CD8-positive, alpha-beta memory T cell (primary cell): Measurements from ENCODE around the gene SNX24. TPM values are rescaled to one million over a fixed set of nuclear protein-coding genes. Genes with fewer than 3 reads are reported as not detected.
A peak's percentile ranks its signal among the peaks of the same experiment; 100 is the strongest.

Experiments
- CTCF ChIA-PET: fragments of 350-600 bp; sonication (Branson Sonifier 250); formaldehyde crosslinking; loops from one replicate; lab custom pipeline; 2021; ENCODE audit warnings: antibody characterized with exemption; lab: Charles Lee
- POLR2A ChIA-PET: fragments of 350-600 bp; sonication (Branson Sonifier 250); formaldehyde crosslinking; loops from one replicate; lab custom pipeline; 2021; ENCODE audit warnings: antibody characterized with exemption; lab: Charles Lee
- DNase-seq, 5 donors: peaks; one replicate each; pipeline versions ENCODE4 v3.0.0 to v3.0.0-alpha.2; 2020 to 2022; ENCODE audit warnings: mixed read lengths in 1 of 5
- H3K27ac ChIP-seq: one replicate; pipeline ENCODE4 v1.7.0; 2013; ENCODE audit warnings: low read depth, mild to moderate bottlenecking, low read length, moderate library complexity
- H3K27me3 ChIP-seq: 2 replicates; pipeline ENCODE4 v1.7.0; 2013; ENCODE audit warnings: low read length, mild to moderate bottlenecking; ENCODE audit not compliant: insufficient read depth, poor library complexity, severe bottlenecking
- H3K36me3 ChIP-seq: 2 replicates; pipeline ENCODE4 v1.7.0; 2013; ENCODE audit warnings: mild to moderate bottlenecking, low read length, moderate library complexity; ENCODE audit not compliant: insufficient read depth
- H3K4me1 ChIP-seq: 2 replicates; pipeline ENCODE4 v1.7.0; 2013; ENCODE audit warnings: mild to moderate bottlenecking, low read length, moderate library complexity; ENCODE audit not compliant: insufficient read depth
- H3K4me3 ChIP-seq: 2 replicates; pipeline ENCODE4 v1.7.0; 2013; ENCODE audit warnings: mild to moderate bottlenecking, low read length
- H3K9me3 ChIP-seq: 2 replicates; pipeline ENCODE4 v1.7.0; 2013; ENCODE audit warnings: mild to moderate bottlenecking, low read length
- H3K27ac Mint-ChIP-seq, 8 donors: one replicate each; pipeline ENCODE4 v1.8.0; 2020 to 2021; ENCODE audit warnings: mixed read lengths in 8 of 8, mild to moderate bottlenecking in 6 of 8, inconsistent platforms in 3 of 8, moderate library complexity in 3 of 8
- H3K27me3 Mint-ChIP-seq, 2 donors: one replicate each; pipeline ENCODE4 v1.8.0; 2020 to 2021; ENCODE audit warnings: mixed read lengths in 2 of 2, mild to moderate bottlenecking in 1 of 2, moderate library complexity in 1 of 2
- H3K36me3 Mint-ChIP-seq, 3 donors: one replicate each; pipeline ENCODE4 v1.8.0; 2020 to 2021; ENCODE audit warnings: mixed read lengths in 3 of 3, inconsistent platforms in 1 of 3, mild to moderate bottlenecking in 1 of 3
- H3K4me1 Mint-ChIP-seq, 3 donors: one replicate each; pipeline ENCODE4 v1.8.0; 2020 to 2021; ENCODE audit warnings: mixed read lengths in 3 of 3, inconsistent platforms in 1 of 3, mild to moderate bottlenecking in 1 of 3
- H3K4me3 Mint-ChIP-seq, 7 donors: one replicate each; pipeline ENCODE4 v1.8.0; 2020 to 2021; ENCODE audit warnings: mixed read lengths in 7 of 7, mild to moderate bottlenecking in 6 of 7, moderate library complexity in 4 of 7, inconsistent platforms in 2 of 7
- H3K9me3 Mint-ChIP-seq, 5 donors: one replicate each; pipeline ENCODE4 v1.8.0; 2020 to 2022; ENCODE audit warnings: mixed read lengths in 5 of 5, mild to moderate bottlenecking in 3 of 5, moderate library complexity in 2 of 5, inconsistent platforms in 1 of 5
- polyA plus RNA-seq: library from polyadenylated mRNA; unstranded; fragments of 300-500 nt; fragmentation: Illumina TruSeq; gene quantifications from one replicate; pipeline ENCODE4 v1.2.3, GENCODE V29; 2021
- total RNA-seq, 2 experiments: library from RNA; stranded (reverse); gene quantifications; one replicate each; pipeline ENCODE4 v1.2.3, GENCODE V29; 2021

Gene SNX24
- total and polyA plus RNA-seq, 3 experiments from 2014 or later, result 4.0 to 5.1 (median 4.4) TPM

GRCh38 chr5:122839731-122840130 lies 5.7 kb upstream of the SNX24 start:
- no peak overlapping the region for H3K4me3 ChIP-seq
- DNase-seq, result no peak
- CTCF ChIA-PET, result no interaction called here
- Mint-ChIP-seq H3K27me3 (peaks cover 5 to 10% of the 10 kb centered on the region in 2 donors), H3K27ac (no peak overlapping the region), H3K4me1 (peaks cover 9 to 12% (median 12%) of the 10 kb centered on the region in 3 donors), H3K4me3 (no peak overlapping the region), H3K9me3 (peaks cover 0 to 3% (median 0%) of the 10 kb centered on the region in 5 donors), H3K36me3 (peaks cover 0 to 3% (median 2%) of the 10 kb centered on the region in 3 donors)
- H3K36me3 ChIP-seq, result no peaks in the 10 kb centered on the region
- no peaks in the 10 kb centered on the region for H3K9me3 ChIP-seq
- H3K27me3 ChIP-seq, result no peaks in the 10 kb centered on the region
- POLR2A ChIA-PET, result no interaction called here
- peaks cover 11% of the 10 kb centered on the region for H3K4me1 ChIP-seq
- no peak overlapping the region for H3K27ac ChIP-seq

- POLR2A ChIA-PET, result no interaction called here
- H3K9me3 Mint-ChIP-seq, result peaks cover 0 to 3% (median 0%) of the 10 kb centered on the region in 5 donors
- H3K4me3 Mint-ChIP-seq, result peak overlapping the region in 1 of 7 donors; percentile 12
These were observed 3.3 kb upstream of the SNX24 start for GRCh38 chr5:122842016-122842580.

GRCh38 chr5:122844136-122844909 lies 1.1 kb upstream of the SNX24 start:
- H3K27ac ChIP-seq, result peak overlapping the region; percentile 76
- H3K36me3 ChIP-seq, result no peaks in the 10 kb centered on the region
- peaks cover 14% of the 10 kb centered on the region for H3K4me1 ChIP-seq
- Mint-ChIP-seq H3K4me1 (peaks cover 26 to 34% (median 30%) of the 10 kb centered on the region in 3 donors), H3K4me3 (peak overlapping the region; percentile 82 to 95 (median 93)), H3K9me3 (peaks cover 0 to 3% (median 0%) of the 10 kb centered on the region in 5 donors), H3K27ac (peak overlapping the region; percentile 75 to 93 (median 89)), H3K36me3 (peaks cover 0 to 4% (median 3%) of the 10 kb centered on the region in 3 donors), H3K27me3 (peaks cover 5 to 6% of the 10 kb centered on the region in 2 donors)
- H3K4me3 ChIP-seq, result peak overlapping the region; percentile 72
- CTCF ChIA-PET, result interaction anchor here (1.5 to 2.3 kb wide), 2 partner anchors 69 to 579 kb away, joined by 9 read pairs; partner anchors contain the start of genes CEP120 and SNX2
- DNase-seq, result no peak
- H3K9me3 ChIP-seq, result no peaks in the 10 kb centered on the region
- POLR2A ChIA-PET, result interaction anchor here (0.7 to 1.0 kb wide), 2 partner anchors 69 to 579 kb away, joined by 4 to 9 read pairs; partner anchors contain the start of gene SNX2
- no peaks in the 10 kb centered on the region for H3K27me3 ChIP-seq

More at GRCh38 chr5:122842016-122842580, 3.3 kb upstream of the SNX24 start:
- CTCF ChIA-PET, result no interaction called here
- no peak overlapping the region for H3K4me3 ChIP-seq
- Mint-ChIP-seq H3K27me3 (peaks cover 5 to 10% of the 10 kb centered on the region in 2 donors), H3K36me3 (peaks cover 0 to 4% (median 3%) of the 10 kb centered on the region in 3 donors), H3K27ac (peak overlapping the region in 1 of 8 donors; percentile 10), H3K4me1 (peaks cover 24 to 26% (median 25%) of the 10 kb centered on the region in 3 donors)
- H3K36me3 ChIP-seq, result no peaks in the 10 kb centered on the region
- H3K27me3 ChIP-seq, result no peaks in the 10 kb centered on the region
- no peak overlapping the region for H3K27ac ChIP-seq
- H3K9me3 ChIP-seq, result no peaks in the 10 kb centered on the region
- peaks cover 14% of the 10 kb centered on the region for H3K4me1 ChIP-seq
- no peak for DNase-seq

GRCh38 chr5:122844910-122845228 lies 544 bp upstream of the SNX24 start:
- POLR2A ChIA-PET, result interaction anchor here (0.7 to 1.0 kb wide), 2 partner anchors 70 to 579 kb away, joined by 4 to 9 read pairs; partner anchors contain the start of gene SNX2
- peak overlapping the region; percentile 76 for H3K27ac ChIP-seq
- Mint-ChIP-seq H3K36me3 (peaks cover 0 to 4% (median 3%) of the 10 kb centered on the region in 3 donors), H3K9me3 (peaks cover 0 to 3% (median 0%) of the 10 kb centered on the region in 5 donors), H3K27ac (peak overlapping the region; percentile 75 to 93 (median 89)), H3K4me1 (peaks cover 26 to 34% (median 34%) of the 10 kb centered on the region in 3 donors), H3K4me3 (peak overlapping the region; percentile 82 to 95 (median 93)), H3K27me3 (peaks cover 5 to 6% of the 10 kb centered on the region in 2 donors)
- no peaks in the 10 kb centered on the region for H3K9me3 ChIP-seq
- CTCF ChIA-PET, result interaction anchor here (1.5 to 2.3 kb wide), 2 partner anchors 70 to 579 kb away, joined by 9 read pairs; partner anchors contain the start of genes CEP120 and SNX2
- H3K27me3 ChIP-seq, result no peaks in the 10 kb centered on the region
- DNase-seq, result no peak
- peak overlapping the region; percentile 72 for H3K4me3 ChIP-seq
- no peaks in the 10 kb centered on the region for H3K36me3 ChIP-seq
- H3K4me1 ChIP-seq, result peaks cover 14% of the 10 kb centered on the region

GRCh38 chr5:122846051-122846550 lies 688 bp downstream of the SNX24 start:
- ChIA-PET POLR2A (interaction anchor here (0.6 to 1.9 kb wide), 3 partner anchors 10 to 575 kb away, joined by 3 to 9 read pairs (median 3); partner anchors contain the start of gene SNX2), CTCF (interaction anchor here (2.3 kb wide), 1 partner anchor 577 kb away, joined by 9 read pairs; the partner anchor contains the start of gene CEP120)
- peak overlapping the region; percentile 52 for H3K4me3 ChIP-seq
- H3K27me3 ChIP-seq, result no peaks in the 10 kb centered on the region
- H3K36me3 ChIP-seq, result no peaks in the 10 kb centered on the region
- DNase-seq, result no peak
- peaks cover 14% of the 10 kb centered on the region for H3K4me1 ChIP-seq
- peaks cover 0 to 3% of the 10 kb centered on the region in 2 donors for H3K27me3 Mint-ChIP-seq
- H3K27ac ChIP-seq, result peak overlapping the region; percentile 34
- peaks cover 26 to 38% (median 34%) of the 10 kb centered on the region in 3 donors for H3K4me1 Mint-ChIP-seq
- H3K36me3 Mint-ChIP-seq, result peaks cover 0 to 4% (median 0%) of the 10 kb centered on the region in 3 donors
- peak overlapping the region; percentile 76 to 94 (median 87) for H3K4me3 Mint-ChIP-seq
- no peaks in the 10 kb centered on the region for H3K9me3 Mint-ChIP-seq
- peak overlapping the region; percentile 83 to 96 (median 89) for H3K27ac Mint-ChIP-seq
- H3K9me3 ChIP-seq, result no peaks in the 10 kb centered on the region

- ChIA-PET CTCF (interaction anchor here (1.3 kb wide), 1 partner anchor 24 kb away, joined by 4 read pairs; no protein-coding TSS in a partner anchor), POLR2A (interaction anchor here (1.9 kb wide), 1 partner anchor 73 kb away, joined by 9 read pairs; the partner anchor contains the start of gene SNX2)
- Mint-ChIP-seq H3K36me3 (peaks cover 0 to 4% (median 0%) of the 10 kb centered on the region in 3 donors), H3K27ac (peak overlapping the region in 6 of 8 donors; percentile 36 to 95 (median 70)), H3K4me1 (peaks cover 26 to 38% (median 34%) of the 10 kb centered on the region in 3 donors), H3K4me3 (peak overlapping the region in 2 of 7 donors; percentile 92 to 94), H3K9me3 (no peaks in the 10 kb centered on the region), H3K27me3 (no peaks in the 10 kb centered on the region)
- no peak for DNase-seq
- H3K36me3 ChIP-seq, result no peaks in the 10 kb centered on the region
- H3K27ac ChIP-seq, result no peak overlapping the region
- H3K4me3 ChIP-seq, result no peak overlapping the region
- no peaks in the 10 kb centered on the region for H3K27me3 ChIP-seq
- H3K9me3 ChIP-seq, result no peaks in the 10 kb centered on the region
- H3K4me1 ChIP-seq, result peaks cover 14% of the 10 kb centered on the region
These were observed 2.3 kb downstream of the SNX24 start for GRCh38 chr5:122847687-122848081.

GRCh38 chr5:122849771-122850170 lies 4.4 kb downstream of the SNX24 start:
- H3K27ac ChIP-seq, result no peak overlapping the region
- DNase-seq, result no peak
- H3K36me3 Mint-ChIP-seq, result peaks cover 0 to 2% (median 0%) of the 10 kb centered on the region in 3 donors
- peaks cover 2% of the 10 kb centered on the region for H3K4me1 ChIP-seq
- no peak overlapping the region for H3K4me3 ChIP-seq
- H3K27me3 Mint-ChIP-seq, result no peaks in the 10 kb centered on the region
- ChIA-PET CTCF (no interaction called here), POLR2A (no interaction called here)
- H3K27ac Mint-ChIP-seq, result peak overlapping the region in 6 of 8 donors; percentile 2 to 56 (median 11)
- H3K4me1 Mint-ChIP-seq, result peaks cover 14 to 26% (median 25%) of the 10 kb centered on the region in 3 donors
- H3K27me3 ChIP-seq, result no peaks in the 10 kb centered on the region
- no peaks in the 10 kb centered on the region for H3K36me3 ChIP-seq
- H3K4me3 Mint-ChIP-seq, result peak overlapping the region in 1 of 7 donors; percentile 10
- no peaks in the 10 kb centered on the region for H3K9me3 ChIP-seq
- H3K9me3 Mint-ChIP-seq, result no peaks in the 10 kb centered on the region
